A673 (cell line): ENCODE results near the gene SLC5A1. TPM values are rescaled to one million over a fixed set of nuclear protein-coding genes. Genes with fewer than 3 reads are reported as not detected.

ENCODE experiments used
- BruUV-seq: library from RNA; stranded (reverse); fragments of 400-500 nt; replicated peaks from 2 replicates; lab custom pipeline; 2021; lab: Mats Ljungman, UMichigan
- CTCF ChIA-PET: fragments of 300-600 bp; sonication (Branson Sonifier 250); formaldehyde crosslinking; loops from one replicate; lab custom pipeline; 2022; ENCODE audit warnings: antibody characterized with exemption; lab: Charles Lee
- POLR2A ChIA-PET: fragments of 300-600 bp; sonication (Branson Sonifier 250); formaldehyde crosslinking; loops from one replicate; lab custom pipeline; 2022; ENCODE audit warnings: antibody characterized with exemption; ENCODE audit not compliant: low non-redundant PET; lab: Charles Lee
- DNase-seq: peaks from one replicate; pipeline ENCODE4 v3.0.0-alpha.2; 2015; ENCODE audit warnings: low spot score
- H3K27ac ChIP-seq: fragments of 200-600 bp; sonication (generic); 2 replicates; pipeline ENCODE4 v1.5.1; 2016; ENCODE audit warnings: mixed run types, low read depth, mild to moderate bottlenecking, mixed read lengths, antibody characterized with exemption, low read length; ENCODE audit not compliant: poor library complexity, severe bottlenecking
- H3K27me3 ChIP-seq: fragments of 200-600 bp; sonication (generic); replicated peaks from 2 replicates; pipeline ENCODE4 v1.6.1; 2017; ENCODE audit warnings: mixed run types, low read depth, mild to moderate bottlenecking, mixed read lengths, antibody characterized with exemption, low read length; ENCODE audit not compliant: insufficient read depth, poor library complexity
- H3K36me3 ChIP-seq: fragments of 200-600 bp; sonication (generic); 2 replicates; pipeline ENCODE4 v1.6.1; 2016; ENCODE audit warnings: mixed run types, mild to moderate bottlenecking, mixed read lengths, antibody characterized with exemption, low read length; ENCODE audit not compliant: insufficient read depth, poor library complexity, severe bottlenecking
- H3K4me1 ChIP-seq: fragments of 200-600 bp; sonication (generic); 2 replicates; pipeline ENCODE4 v1.6.1; 2017; ENCODE audit warnings: mixed run types, mild to moderate bottlenecking, mixed read lengths, antibody characterized with exemption, low read length; ENCODE audit not compliant: insufficient read depth, poor library complexity, severe bottlenecking
- H3K4me3 ChIP-seq: fragments of 200-600 bp; sonication (generic); 2 replicates; pipeline ENCODE4 v1.5.1; 2016; ENCODE audit warnings: low read depth, mixed run types, mild to moderate bottlenecking, mixed read lengths, low read length; ENCODE audit not compliant: poor library complexity, severe bottlenecking
- H3K9me3 ChIP-seq: fragments of 200-600 bp; sonication (generic); 2 replicates; pipeline ENCODE4 v1.6.1; 2016; ENCODE audit warnings: mixed run types, low read depth, mild to moderate bottlenecking, mixed read lengths, antibody characterized with exemption, low read length; ENCODE audit not compliant: poor library complexity, severe bottlenecking
- EZH2 ChIP-seq: fragments of 200-600 bp; sonication (generic); IDR thresholded peaks from 2 replicates; pipeline ENCODE4 v1.6.1; 2017; ENCODE audit warnings: borderline replicate concordance, low read depth, mild to moderate bottlenecking, mixed read lengths, antibody characterized with exemption, low read length; ENCODE audit not compliant: poor library complexity, severe bottlenecking
- intact Hi-C: fragments of 100-400 bp; cut with micrococcal nuclease; formaldehyde crosslinking; loops from one replicate; pipeline ENCODE4 v1.10.0; 2022; ENCODE audit not compliant: unreplicated experiment
- total RNA-seq: library from RNA; stranded (reverse); gene quantifications from 2 replicates; pipeline ENCODE4 v1.2.3, GENCODE V29; 2021
- TF ChIP-seq, protein P1 (sequence below): fragments of 300-800, 200-600 bp; sonication (generic); conservative IDR thresholded peaks from 2 replicates; pipeline ENCODE4 v1.5.1; 2017; ENCODE audit warnings: low read depth, mild to moderate bottlenecking, antibody characterized with exemption, low read length, moderate library complexity, mixed read lengths

The SLC5A1 gene
- total RNA-seq, 1 experiment from 2014 or later: not detected

DNA sequence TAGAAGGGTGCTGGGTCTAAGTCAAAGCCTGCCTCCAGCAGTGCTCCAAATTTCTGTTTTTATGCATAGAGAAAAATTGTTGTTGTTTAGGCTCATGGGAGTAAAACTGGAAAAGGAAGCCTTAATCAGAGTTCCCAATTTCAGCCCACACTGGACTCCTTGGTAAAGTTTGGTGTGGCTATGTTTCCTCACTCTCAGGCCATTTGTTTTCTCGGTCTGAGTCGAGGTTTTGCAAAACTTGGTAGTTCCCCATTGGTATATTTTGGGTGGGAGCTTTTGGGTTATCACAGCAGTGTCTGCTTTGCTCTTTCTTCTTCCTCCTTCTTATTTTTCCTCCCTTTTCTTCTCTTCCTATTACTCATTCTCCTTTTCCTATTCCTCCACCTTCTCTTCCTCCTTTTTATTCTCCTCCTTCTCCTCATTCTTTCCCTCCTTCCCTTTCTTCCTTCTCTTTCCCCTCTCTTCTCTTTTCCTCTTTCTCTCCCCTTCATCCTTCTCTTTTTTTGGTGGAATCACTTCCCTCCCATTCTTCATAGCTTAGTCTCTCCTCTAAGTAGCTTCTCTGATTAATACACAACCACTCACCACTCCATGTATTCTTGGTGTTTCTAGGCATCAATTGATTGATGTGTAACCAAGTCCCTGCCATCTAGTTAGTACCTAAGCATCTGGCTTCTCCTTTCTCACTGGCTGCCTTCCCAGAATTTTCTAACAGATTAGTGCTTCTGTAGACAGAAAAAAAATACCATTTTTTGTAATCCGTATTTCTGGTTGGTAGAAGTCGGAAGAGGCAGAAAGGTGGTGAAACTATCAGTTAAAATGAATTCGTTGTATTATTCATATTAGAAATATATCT is 10.1 kb downstream of the SLC5A1 start:
- Histone ChIP-seq H3K27me3 (no peaks in the 10 kb centered on the region), H3K4me1 (peaks cover 12% of the 10 kb centered on the region), H3K4me3 (no peak overlapping the region), H3K36me3 (no peaks in the 10 kb centered on the region), H3K9me3 (no peaks in the 10 kb centered on the region), H3K27ac (no peak overlapping the region)
- no TSS peak for BruUV-seq
- POLR2A ChIA-PET: no interaction called here
- CTCF ChIA-PET: no interaction called here
- no peak for DNase-seq
- TF ChIP-seq, protein P1, sequence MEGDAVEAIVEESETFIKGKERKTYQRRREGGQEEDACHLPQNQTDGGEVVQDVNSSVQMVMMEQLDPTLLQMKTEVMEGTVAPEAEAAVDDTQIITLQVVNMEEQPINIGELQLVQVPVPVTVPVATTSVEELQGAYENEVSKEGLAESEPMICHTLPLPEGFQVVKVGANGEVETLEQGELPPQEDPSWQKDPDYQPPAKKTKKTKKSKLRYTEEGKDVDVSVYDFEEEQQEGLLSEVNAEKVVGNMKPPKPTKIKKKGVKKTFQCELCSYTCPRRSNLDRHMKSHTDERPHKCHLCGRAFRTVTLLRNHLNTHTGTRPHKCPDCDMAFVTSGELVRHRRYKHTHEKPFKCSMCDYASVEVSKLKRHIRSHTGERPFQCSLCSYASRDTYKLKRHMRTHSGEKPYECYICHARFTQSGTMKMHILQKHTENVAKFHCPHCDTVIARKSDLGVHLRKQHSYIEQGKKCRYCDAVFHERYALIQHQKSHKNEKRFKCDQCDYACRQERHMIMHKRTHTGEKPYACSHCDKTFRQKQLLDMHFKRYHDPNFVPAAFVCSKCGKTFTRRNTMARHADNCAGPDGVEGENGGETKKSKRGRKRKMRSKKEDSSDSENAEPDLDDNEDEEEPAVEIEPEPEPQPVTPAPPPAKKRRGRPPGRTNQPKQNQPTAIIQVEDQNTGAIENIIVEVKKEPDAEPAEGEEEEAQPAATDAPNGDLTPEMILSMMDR: no peak
- no peak for TF ChIP-seq EZH2
- intact Hi-C loops: no loop called here

DNA sequence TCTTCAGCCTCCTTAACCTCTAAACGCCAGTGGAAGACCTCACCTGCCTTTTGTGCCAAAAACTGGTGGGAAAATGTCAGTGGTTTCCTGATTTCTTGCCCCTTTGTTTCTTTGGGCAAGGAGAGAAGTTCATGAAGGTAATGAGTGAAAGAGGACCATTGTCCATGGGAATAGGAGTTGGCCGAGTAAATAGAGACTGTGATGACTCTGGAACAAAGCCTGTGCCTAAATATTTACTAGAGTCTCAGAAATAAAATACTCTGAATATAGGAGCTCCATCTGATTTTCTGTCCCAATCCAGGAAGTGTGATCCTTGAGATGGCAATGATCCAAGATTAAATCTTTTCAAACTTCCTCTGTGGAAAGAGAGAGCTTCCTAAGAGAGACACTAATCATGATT is 12.0 kb downstream of the SLC5A1 start:
- Histone ChIP-seq H3K9me3 (no peaks in the 10 kb centered on the region), H3K27me3 (no peaks in the 10 kb centered on the region), H3K36me3 (no peaks in the 10 kb centered on the region), H3K27ac (no peak overlapping the region), H3K4me3 (no peak overlapping the region), H3K4me1 (peaks cover 10% of the 10 kb centered on the region)
- ChIA-PET CTCF (interaction anchor here (0.6 kb wide), 1 partner anchor 346 kb away, joined by 3 read pairs; no protein-coding TSS in a partner anchor), POLR2A (no interaction called here)
- DNase-seq: no peak
- intact Hi-C loops: no loop called here
- no peak for TF ChIP-seq EZH2
- TF ChIP-seq, protein P1: no peak
- BruUV-seq: no TSS peak

DNA sequence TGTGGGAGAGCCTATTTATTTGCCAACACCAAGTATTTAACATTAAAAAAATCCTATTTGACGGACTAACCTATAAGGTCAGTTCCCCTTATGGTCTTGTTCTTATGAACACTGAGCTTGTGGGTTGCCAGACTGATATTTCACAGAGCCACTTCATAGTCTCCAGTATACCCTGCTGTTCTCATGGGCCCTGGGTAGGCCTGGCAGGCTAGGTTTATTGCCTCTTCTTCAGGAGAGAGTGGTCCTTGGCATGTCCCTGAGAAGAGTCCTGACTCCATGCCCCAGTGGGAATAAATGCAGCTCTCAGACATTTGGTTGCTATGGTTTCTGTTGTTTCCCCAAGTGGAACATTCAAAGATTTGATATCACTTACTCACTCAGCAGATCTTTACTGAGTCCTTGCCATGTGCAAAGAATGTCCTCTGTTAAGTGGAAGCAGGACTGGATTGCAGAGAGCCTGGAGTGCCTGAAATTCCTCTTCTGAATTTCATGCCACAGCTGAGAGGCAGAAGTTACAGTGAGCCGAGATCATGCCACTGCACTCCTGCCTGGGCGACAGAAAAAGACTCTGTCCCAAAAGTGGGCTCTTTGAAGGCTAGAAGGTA is 15.7 kb downstream of the SLC5A1 start:
- Histone ChIP-seq H3K36me3 (no peaks in the 10 kb centered on the region), H3K9me3 (no peaks in the 10 kb centered on the region), H3K27me3 (no peaks in the 10 kb centered on the region), H3K27ac (no peak overlapping the region), H3K4me1 (no peaks in the 10 kb centered on the region), H3K4me3 (no peak overlapping the region)
- CTCF ChIA-PET: no interaction called here
- TF ChIP-seq, protein P1: no peak
- TF ChIP-seq EZH2: no peak
- BruUV-seq: no TSS peak
- intact Hi-C loops: no loop called here
- POLR2A ChIA-PET: no interaction called here
- DNase-seq: no peak
